Coronary artery (tissue), 2 donors: Measurements from ENCODE around the gene NDOR1.
"Not testable (repeated sequence)": the region's sequence is repeated elsewhere in the genome, so short reads cannot be mapped to it uniquely, and the experiment has no call there.

ENCODE experiments used
- DNase-seq: peaks from one replicate; pipeline ENCODE4 v3.0.0-alpha.2; 2017; ENCODE audit warnings: low spot score
- H3K27ac ChIP-seq, 2 donors: fragments of 200-600 bp; sonication (generic); one replicate each; pipeline ENCODE4 v1.5.1; 2016 to 2019
- H3K4me3 ChIP-seq: fragments of 200-600 bp; sonication (generic); 2 replicates; pipeline ENCODE4 v1.5.1; 2016; ENCODE audit warnings: mild to moderate bottlenecking, moderate library complexity
- CTCF ChIP-seq: fragments of 200-600 bp; sonication (generic); IDR thresholded peaks from one replicate; pipeline ENCODE4 v1.5.1; 2019; ENCODE audit warnings: antibody characterized with exemption

NDOR1 gene

DNA sequence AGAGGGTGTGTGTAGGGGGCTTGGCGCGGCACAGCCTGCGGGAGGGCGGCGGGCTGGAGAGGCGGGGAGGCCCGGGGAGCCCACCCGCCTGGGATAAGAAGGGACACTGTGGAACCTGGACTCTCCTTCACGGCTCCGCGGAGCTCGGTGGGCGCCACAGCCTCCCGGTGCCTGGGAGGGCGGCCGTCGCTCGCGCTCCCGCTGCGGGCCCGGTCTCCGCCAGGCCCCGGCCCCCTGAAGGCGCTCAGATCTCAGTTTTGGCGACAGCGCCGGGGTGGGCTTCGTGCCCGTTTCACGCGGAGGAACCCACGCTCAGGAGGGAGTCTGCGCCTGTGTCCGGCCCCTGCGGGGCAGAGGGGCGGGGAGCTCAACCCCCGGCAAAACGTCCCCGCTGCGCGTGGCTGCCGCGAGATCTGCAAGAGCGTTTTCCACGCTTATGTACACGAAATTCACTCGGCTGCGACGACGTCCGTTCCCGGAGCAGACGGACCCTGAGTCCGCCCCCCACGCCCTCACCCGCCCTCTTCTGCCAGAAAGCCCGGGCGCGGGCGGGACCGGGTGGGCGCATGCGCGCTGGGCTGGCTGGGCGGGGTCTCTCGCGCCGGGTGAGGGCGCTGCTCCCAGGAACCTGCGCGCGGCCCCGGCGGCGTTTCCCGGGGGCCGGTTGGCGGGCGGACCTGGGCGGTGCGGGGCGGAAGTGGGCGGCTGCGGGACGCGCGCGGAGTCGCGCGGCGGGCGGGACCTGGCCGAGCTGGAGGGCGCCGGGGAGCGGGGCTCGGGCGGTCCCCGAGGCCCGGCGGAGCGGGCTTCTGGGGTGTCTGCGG, 49.3 kb downstream of the NDOR1 start, which contains the start of gene NELFB:
TSS of gene NELFB (plus strand) at position 704 of the 824 bp plus-strand sequence.
- peak within 1 kb of the TSS; percentile 45 to 81 for H3K27ac ChIP-seq

DNA sequence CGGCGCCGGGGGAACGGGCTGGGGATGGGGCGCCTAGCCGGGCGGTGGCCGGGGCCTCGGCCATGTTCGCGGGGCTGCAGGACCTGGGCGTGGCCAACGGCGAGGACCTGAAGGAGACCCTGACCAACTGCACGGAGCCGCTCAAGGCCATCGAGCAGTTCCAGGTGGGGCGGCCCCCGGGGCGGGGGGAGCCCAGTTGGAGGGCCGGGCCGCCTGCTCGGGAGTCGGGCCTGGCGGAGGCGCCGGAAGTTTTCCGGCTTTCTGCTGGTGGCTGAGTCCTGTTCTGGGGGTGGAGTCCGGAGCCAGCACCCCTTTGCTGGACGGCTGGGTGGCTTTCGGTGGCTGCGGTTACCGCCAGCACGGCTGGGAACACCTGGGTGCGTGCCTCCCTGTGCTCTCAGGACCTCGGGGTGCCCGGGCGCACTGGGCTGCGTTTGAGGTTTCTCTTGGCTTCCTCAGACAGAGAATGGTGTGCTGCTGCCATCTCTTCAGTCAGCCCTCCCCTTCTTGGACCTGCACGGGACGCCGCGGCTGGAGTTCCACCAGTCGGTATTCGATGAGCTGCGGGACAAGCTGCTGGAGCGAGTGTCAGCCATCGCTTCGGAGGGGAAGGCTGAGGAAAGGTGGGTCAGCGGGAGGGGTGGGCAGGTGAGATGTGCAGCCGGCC, 50.1 kb downstream of the NDOR1 start:
- Histone ChIP-seq H3K4me3 (peak overlapping the region; percentile 93), H3K27ac (peak overlapping the region; percentile 45 to 81)
- no peak for TF ChIP-seq CTCF
- no peak for DNase-seq

More for the DNA sequence above, 49.3 kb downstream of the NDOR1 start, which contains the start of gene NELFB:
- DNase-seq: peak; percentile 91
- peak within 1 kb of the TSS; percentile 93 for H3K4me3 ChIP-seq
- TF ChIP-seq CTCF: no peak

DNA sequence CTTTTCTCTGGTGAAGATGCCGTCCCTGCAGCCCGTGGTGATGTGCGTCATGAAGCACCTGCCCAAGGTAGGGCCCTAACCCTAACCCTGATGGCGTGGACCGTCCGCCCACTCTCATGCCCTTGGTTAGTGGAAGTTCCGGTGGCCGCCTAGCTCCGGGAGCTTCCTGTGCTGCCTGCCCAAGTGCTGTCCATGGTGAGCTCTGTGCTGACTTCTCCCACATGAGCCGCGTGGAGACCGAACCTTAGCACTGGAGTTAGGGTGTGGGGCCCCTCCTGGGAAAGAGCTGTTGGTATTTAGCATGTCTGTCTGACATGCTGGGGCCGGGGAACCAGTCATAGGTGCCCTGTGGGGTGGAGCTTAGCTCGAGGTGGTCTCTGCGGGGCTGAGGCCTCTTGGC, 50.9 kb downstream of the NDOR1 start:
- no peak for TF ChIP-seq CTCF
- no peak overlapping the region for H3K27ac ChIP-seq
- peak overlapping the region; percentile 93 for H3K4me3 ChIP-seq
- no peak for DNase-seq

GRCh38 chr9:137256856-137257255, 51.4 kb downstream of the NDOR1 start:
- no peak for TF ChIP-seq CTCF
- Histone ChIP-seq H3K4me3 (peak overlapping the region; percentile 93), H3K27ac (no peak overlapping the region)
- no peak for DNase-seq

GRCh38 chr9:137262173-137262908, 56.8 kb downstream of the NDOR1 start:
- peak; percentile 20 for TF ChIP-seq CTCF
- not testable (repeated sequence) for H3K4me3 ChIP-seq, H3K27ac ChIP-seq, DNase-seq

- Histone ChIP-seq H3K27ac (no peak overlapping the region), H3K4me3 (no peak overlapping the region)
- DNase-seq: no peak
- no peak for TF ChIP-seq CTCF
Observed at GRCh38 chr9:137262909-137263285, 57.4 kb downstream of the NDOR1 start.
